ENCODE measurements around the gene SEC24C. TPM values are rescaled to one million over a fixed set of nuclear protein-coding genes. Genes with fewer than 3 reads are reported as not detected.

The SEC24C gene
- total RNA-seq, 1 donor from 2014 or later, result 96.5 TPM

GRCh38 chr10:73781548-73781878 lies 37.3 kb downstream of the SEC24C start:
- Mint-ChIP-seq H3K4me3 (ENCODE audit: low read depth) (peak overlapping the region; percentile 98), H3K27ac (peak overlapping the region; percentile 97), H3K9me3 (ENCODE audit: low read depth) (no peaks in the 10 kb centered on the region), H3K4me1 (ENCODE audit: low read depth) (peaks cover 34% of the 10 kb centered on the region), H3K36me3 (ENCODE audit: insufficient read depth) (peaks cover 4% of the 10 kb centered on the region), H3K27me3 (no peaks in the 10 kb centered on the region)
- no peak for TF ChIP-seq CTCF (IDR thresholded peaks at IDR 0.05; ENCODE audit: unreplicated experiment)
- no peak for DNase-seq (ENCODE audit: low spot score, unreplicated experiment)

GRCh38 chr10:73781879-73782748 lies 37.9 kb downstream of the SEC24C start, which contains the start of gene CHCHD1:
CHCHD1 (plus strand) TSS chr10:73782048; CDS start chr10:73782076, 28 bp downstream.
- DNase-seq (ENCODE audit: low spot score, unreplicated experiment), result peak; percentile 83
- Mint-ChIP-seq H3K4me1 (ENCODE audit: low read depth) (peaks cover 36% of the 10 kb centered on the region), H3K36me3 (ENCODE audit: insufficient read depth) (peaks cover 2% of the 10 kb centered on the region), H3K9me3 (ENCODE audit: low read depth) (no peaks in the 10 kb centered on the region), H3K27ac (peak within 1 kb of the TSS; percentile 97), H3K27me3 (no peaks in the 10 kb centered on the region), H3K4me3 (ENCODE audit: low read depth) (peak within 1 kb of the TSS; percentile 98)
- no peak for TF ChIP-seq CTCF (IDR thresholded peaks at IDR 0.05; ENCODE audit: unreplicated experiment)

GRCh38 chr10:73782749-73783085 lies 38.5 kb downstream of the SEC24C start:
- Mint-ChIP-seq H3K9me3 (ENCODE audit: low read depth) (no peaks in the 10 kb centered on the region), H3K4me3 (ENCODE audit: low read depth) (peak overlapping the region; percentile 98), H3K27ac (peak overlapping the region; percentile 97), H3K27me3 (no peaks in the 10 kb centered on the region), H3K4me1 (ENCODE audit: low read depth) (peaks cover 39% of the 10 kb centered on the region), H3K36me3 (ENCODE audit: insufficient read depth) (peaks cover 2% of the 10 kb centered on the region)
- no peak for DNase-seq (ENCODE audit: low spot score, unreplicated experiment)
- TF ChIP-seq CTCF (IDR thresholded peaks at IDR 0.05; ENCODE audit: unreplicated experiment), result no peak

GRCh38 chr10:73785211-73785720 lies 41.1 kb downstream of the SEC24C start, which contains the start of gene ZSWIM8:
ZSWIM8 (plus strand) TSS chr10:73785606; CDS start chr10:73785879, 273 bp downstream.
- no peaks in the 10 kb centered on the region for H3K9me3 Mint-ChIP-seq (ENCODE audit: low read depth)
- peak within 1 kb of the TSS; percentile 99 for H3K27ac Mint-ChIP-seq
- H3K4me1 Mint-ChIP-seq (ENCODE audit: low read depth), result peaks cover 38% of the 10 kb centered on the region
- H3K36me3 Mint-ChIP-seq (ENCODE audit: insufficient read depth), result peaks cover 5% of the 10 kb centered on the region
- peak; percentile 53 for DNase-seq (ENCODE audit: low spot score, unreplicated experiment)
- no peak for TF ChIP-seq CTCF (IDR thresholded peaks at IDR 0.05; ENCODE audit: unreplicated experiment)
- H3K27me3 Mint-ChIP-seq, result no peaks in the 10 kb centered on the region
- peak within 1 kb of the TSS; percentile 100 for H3K4me3 Mint-ChIP-seq (ENCODE audit: low read depth)

GRCh38 chr10:73785721-73786511 lies 41.7 kb downstream of the SEC24C start:
- Mint-ChIP-seq H3K9me3 (ENCODE audit: low read depth) (no peaks in the 10 kb centered on the region), H3K27me3 (no peaks in the 10 kb centered on the region), H3K4me3 (ENCODE audit: low read depth) (peak overlapping the region; percentile 100), H3K27ac (peak overlapping the region; percentile 99), H3K4me1 (ENCODE audit: low read depth) (peaks cover 34% of the 10 kb centered on the region), H3K36me3 (ENCODE audit: insufficient read depth) (peaks cover 7% of the 10 kb centered on the region)
- peak; percentile 36 for DNase-seq (ENCODE audit: low spot score, unreplicated experiment)
- no peak for TF ChIP-seq CTCF (IDR thresholded peaks at IDR 0.05; ENCODE audit: unreplicated experiment)
